ENCODE results near the gene ELL2. TPM values are rescaled to one million over a fixed set of nuclear protein-coding genes. Genes with fewer than 3 reads are reported as not detected.
A peak's percentile ranks its signal among the peaks of the same experiment; 100 is the strongest.

ELL2 gene
- total RNA-seq, 1 experiment from 2014 or later = 24.4 TPM

DNA sequence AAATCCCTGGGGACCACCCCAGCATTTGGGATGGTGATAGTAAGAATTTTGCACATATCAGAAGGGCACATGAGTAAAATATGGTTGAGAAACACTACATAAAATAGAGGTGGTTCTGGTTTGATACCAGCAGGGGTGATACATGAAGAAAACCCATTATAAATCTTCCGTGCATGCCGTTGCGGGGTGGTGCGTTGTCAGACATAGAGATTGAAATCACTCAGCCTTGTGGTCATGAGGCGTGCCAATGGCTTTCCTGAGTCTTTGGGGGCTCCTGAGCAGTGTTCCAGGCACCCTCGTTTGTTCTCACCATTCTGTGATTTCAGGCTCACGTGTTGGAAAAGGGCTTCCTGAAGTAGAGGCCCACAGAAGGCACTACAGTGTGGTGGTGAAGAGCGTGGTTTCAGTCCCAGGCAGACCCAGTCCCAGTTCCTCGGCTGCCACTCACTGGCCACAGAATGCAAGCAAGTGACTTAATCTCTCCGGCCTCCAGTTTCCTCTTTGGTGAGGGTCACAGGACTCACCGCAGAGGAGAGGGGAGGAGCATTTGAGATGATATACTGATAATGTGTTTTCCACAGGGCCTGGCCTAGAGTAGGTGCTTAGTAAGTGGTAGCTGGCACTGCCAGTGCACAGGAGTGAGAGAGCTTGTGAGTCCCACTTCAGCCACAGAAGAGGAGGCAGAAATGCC lies 118.7 kb downstream of the ELL2 start:
- ChIA-PET POLR2A (no interaction called here), CTCF (interaction anchor here (1.0 to 2.8 kb wide), 2 partner anchors 9 to 62 kb away, joined by 3 to 16 read pairs; no protein-coding TSS in a partner anchor)
- DNase-seq (ENCODE audit: low spot score) (no peak), ATAC-seq (peak; percentile 46)
- Mint-ChIP-seq H3K4me1 (peaks cover 2% of the 10 kb centered on the region; the same call in 1 of the 2 replicates), H3K27ac (no peak overlapping the region), H3K9me3 (no peaks in the 10 kb centered on the region), H3K4me3 (no peak overlapping the region), H3K27me3 (ENCODE audit: low read depth) (no peaks in the 10 kb centered on the region; the same call in 1 of the 2 replicates), H3K36me3 (no peaks in the 10 kb centered on the region)
- TF ChIP-seq ATF2 (CRISPR knock-in tag; IDR thresholded peaks at IDR 0.05; ENCODE audit: borderline replicate concordance, low read depth) (no peak), RORB (CRISPR knock-in tag; IDR thresholded peaks at IDR 0.05) (no peak), ERG (CRISPR knock-in tag; IDR thresholded peaks at IDR 0.05) (no peak), ETV6 (CRISPR knock-in tag; IDR thresholded peaks at IDR 0.05) (no peak), ZNF232 (CRISPR knock-in tag; IDR thresholded peaks at IDR 0.05) (no peak), JAZF1 (CRISPR knock-in tag; IDR thresholded peaks at IDR 0.05) (no peak), CREM (CRISPR knock-in tag; IDR thresholded peaks at IDR 0.05) (no peak)
- TF ChIP-seq, protein P1, sequence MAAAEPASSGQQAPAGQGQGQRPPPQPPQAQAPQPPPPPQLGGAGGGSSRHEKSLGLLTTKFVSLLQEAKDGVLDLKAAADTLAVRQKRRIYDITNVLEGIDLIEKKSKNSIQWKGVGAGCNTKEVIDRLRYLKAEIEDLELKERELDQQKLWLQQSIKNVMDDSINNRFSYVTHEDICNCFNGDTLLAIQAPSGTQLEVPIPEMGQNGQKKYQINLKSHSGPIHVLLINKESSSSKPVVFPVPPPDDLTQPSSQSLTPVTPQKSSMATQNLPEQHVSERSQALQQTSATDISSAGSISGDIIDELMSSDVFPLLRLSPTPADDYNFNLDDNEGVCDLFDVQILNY (CRISPR knock-in tag; IDR thresholded peaks at IDR 0.05) = no peak
- TF ChIP-seq, protein P2, sequence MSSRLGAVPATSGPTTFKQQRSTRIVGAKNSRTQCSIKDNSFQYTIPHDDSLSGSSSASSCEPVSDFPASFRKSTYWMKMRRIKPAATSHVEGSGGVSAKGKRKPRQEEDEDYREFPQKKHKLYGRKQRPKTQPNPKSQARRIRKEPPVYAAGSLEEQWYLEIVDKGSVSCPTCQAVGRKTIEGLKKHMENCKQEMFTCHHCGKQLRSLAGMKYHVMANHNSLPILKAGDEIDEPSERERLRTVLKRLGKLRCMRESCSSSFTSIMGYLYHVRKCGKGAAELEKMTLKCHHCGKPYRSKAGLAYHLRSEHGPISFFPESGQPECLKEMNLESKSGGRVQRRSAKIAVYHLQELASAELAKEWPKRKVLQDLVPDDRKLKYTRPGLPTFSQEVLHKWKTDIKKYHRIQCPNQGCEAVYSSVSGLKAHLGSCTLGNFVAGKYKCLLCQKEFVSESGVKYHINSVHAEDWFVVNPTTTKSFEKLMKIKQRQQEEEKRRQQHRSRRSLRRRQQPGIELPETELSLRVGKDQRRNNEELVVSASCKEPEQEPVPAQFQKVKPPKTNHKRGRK (CRISPR knock-in tag; IDR thresholded peaks at IDR 0.05; ENCODE audit: borderline replicate concordance) = no peak

DNA sequence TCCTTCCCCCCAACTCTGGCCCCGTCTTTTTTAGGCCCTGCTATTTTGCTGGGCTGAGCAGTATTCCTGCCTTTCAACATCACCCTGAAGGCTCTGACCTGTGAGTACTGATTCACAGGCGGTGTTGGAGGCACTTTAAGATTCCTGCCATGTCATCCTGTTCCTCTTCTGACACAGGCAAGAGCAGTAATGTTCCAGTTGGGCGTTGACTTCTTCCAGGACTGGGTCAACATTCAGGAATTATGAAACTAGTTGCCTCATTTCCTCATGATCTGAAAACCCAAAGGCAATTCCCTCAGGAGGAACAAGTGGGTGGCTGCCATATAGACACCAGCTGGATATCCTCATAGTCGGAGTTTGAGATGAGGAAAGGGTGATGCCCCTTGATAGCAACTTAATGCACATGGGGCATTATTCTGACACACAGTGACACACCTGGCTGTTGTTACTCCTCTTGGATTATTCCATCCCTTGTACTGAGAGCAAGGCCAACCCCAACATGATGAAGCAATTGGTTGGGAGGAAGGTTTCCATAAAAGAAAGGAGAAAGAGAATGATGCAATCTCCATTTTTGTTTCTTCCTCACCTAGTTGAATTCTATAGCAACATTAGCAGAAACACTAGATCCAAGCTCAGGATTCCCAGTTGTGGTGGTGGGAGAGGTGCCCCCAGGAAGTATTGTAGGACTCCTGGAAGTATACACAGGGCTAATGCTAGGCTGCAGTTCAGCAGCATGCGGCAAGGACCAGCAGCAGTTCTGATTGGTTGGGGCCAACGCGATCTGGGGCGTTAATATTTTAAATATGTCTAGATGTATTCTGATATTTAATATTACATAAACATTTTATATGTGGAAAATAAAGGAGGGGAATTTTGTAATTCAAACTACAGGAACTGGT lies 119.5 kb downstream of the ELL2 start:
- H3K4me1 Mint-ChIP-seq = peaks cover 2% of the 10 kb centered on the region; the same call in 1 of the 2 replicates
- H3K9me3 Mint-ChIP-seq = no peaks in the 10 kb centered on the region
- H3K36me3 Mint-ChIP-seq = no peaks in the 10 kb centered on the region
- H3K27me3 Mint-ChIP-seq (ENCODE audit: low read depth) = no peaks in the 10 kb centered on the region; the same call in 1 of the 2 replicates
- ChIA-PET POLR2A (no interaction called here), CTCF (interaction anchor here (1.4 to 2.8 kb wide), 2 partner anchors 61 kb away, joined by 5 to 16 read pairs; no protein-coding TSS in a partner anchor)
- no peak for DNase-seq (ENCODE audit: low spot score)
- TF ChIP-seq ZNF317 (CRISPR knock-in tag; IDR thresholded peaks at IDR 0.05; ENCODE audit: borderline replicate concordance, low read depth) (no peak), GABPB1 (CRISPR knock-in tag; IDR thresholded peaks at IDR 0.05) (peak; percentile 54)
- H3K27ac Mint-ChIP-seq = no peak overlapping the region
- no peak overlapping the region for H3K4me3 Mint-ChIP-seq
- ATAC-seq = no peak

- Mint-ChIP-seq H3K36me3 (no peaks in the 10 kb centered on the region), H3K27me3 (ENCODE audit: low read depth) (no peaks in the 10 kb centered on the region; the same call in 1 of the 2 replicates), H3K4me3 (no peak overlapping the region), H3K27ac (no peak overlapping the region), H3K4me1 (no peaks in the 10 kb centered on the region), H3K9me3 (no peaks in the 10 kb centered on the region)
- no peak for DNase-seq (ENCODE audit: low spot score)
- CTCF ChIA-PET = interaction anchor here (0.6 to 1.4 kb wide), 2 partner anchors 35 to 60 kb away, joined by 5 read pairs; no protein-coding TSS in a partner anchor
- POLR2A ChIA-PET = no interaction called here
- ATAC-seq = no peak
- TF ChIP-seq, protein P3, sequence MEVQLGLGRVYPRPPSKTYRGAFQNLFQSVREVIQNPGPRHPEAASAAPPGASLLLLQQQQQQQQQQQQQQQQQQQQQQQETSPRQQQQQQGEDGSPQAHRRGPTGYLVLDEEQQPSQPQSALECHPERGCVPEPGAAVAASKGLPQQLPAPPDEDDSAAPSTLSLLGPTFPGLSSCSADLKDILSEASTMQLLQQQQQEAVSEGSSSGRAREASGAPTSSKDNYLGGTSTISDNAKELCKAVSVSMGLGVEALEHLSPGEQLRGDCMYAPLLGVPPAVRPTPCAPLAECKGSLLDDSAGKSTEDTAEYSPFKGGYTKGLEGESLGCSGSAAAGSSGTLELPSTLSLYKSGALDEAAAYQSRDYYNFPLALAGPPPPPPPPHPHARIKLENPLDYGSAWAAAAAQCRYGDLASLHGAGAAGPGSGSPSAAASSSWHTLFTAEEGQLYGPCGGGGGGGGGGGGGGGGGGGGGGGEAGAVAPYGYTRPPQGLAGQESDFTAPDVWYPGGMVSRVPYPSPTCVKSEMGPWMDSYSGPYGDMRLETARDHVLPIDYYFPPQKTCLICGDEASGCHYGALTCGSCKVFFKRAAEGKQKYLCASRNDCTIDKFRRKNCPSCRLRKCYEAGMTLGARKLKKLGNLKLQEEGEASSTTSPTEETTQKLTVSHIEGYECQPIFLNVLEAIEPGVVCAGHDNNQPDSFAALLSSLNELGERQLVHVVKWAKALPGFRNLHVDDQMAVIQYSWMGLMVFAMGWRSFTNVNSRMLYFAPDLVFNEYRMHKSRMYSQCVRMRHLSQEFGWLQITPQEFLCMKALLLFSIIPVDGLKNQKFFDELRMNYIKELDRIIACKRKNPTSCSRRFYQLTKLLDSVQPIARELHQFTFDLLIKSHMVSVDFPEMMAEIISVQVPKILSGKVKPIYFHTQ (CRISPR knock-in tag; IDR thresholded peaks at IDR 0.05) = no peak
- TF ChIP-seq RORB (CRISPR knock-in tag; IDR thresholded peaks at IDR 0.05) = no peak
- TF ChIP-seq, protein P4, sequence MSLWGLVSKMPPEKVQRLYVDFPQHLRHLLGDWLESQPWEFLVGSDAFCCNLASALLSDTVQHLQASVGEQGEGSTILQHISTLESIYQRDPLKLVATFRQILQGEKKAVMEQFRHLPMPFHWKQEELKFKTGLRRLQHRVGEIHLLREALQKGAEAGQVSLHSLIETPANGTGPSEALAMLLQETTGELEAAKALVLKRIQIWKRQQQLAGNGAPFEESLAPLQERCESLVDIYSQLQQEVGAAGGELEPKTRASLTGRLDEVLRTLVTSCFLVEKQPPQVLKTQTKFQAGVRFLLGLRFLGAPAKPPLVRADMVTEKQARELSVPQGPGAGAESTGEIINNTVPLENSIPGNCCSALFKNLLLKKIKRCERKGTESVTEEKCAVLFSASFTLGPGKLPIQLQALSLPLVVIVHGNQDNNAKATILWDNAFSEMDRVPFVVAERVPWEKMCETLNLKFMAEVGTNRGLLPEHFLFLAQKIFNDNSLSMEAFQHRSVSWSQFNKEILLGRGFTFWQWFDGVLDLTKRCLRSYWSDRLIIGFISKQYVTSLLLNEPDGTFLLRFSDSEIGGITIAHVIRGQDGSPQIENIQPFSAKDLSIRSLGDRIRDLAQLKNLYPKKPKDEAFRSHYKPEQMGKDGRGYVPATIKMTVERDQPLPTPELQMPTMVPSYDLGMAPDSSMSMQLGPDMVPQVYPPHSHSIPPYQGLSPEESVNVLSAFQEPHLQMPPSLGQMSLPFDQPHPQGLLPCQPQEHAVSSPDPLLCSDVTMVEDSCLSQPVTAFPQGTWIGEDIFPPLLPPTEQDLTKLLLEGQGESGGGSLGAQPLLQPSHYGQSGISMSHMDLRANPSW (CRISPR knock-in tag; conservative IDR thresholded peaks at IDR 0.05; ENCODE audit: low read depth) = no peak
Observed at GRCh38 chr5:95840956-95841705, 120.5 kb downstream of the ELL2 start.
